Tongue (tissue), 2 donors: ENCODE measurements around the gene PHYHD1. TPM values are rescaled to one million over a fixed set of nuclear protein-coding genes. Genes with fewer than 3 reads are reported as not detected.
A peak's percentile ranks its signal among the peaks of the same experiment; 100 is the strongest.

Experiments used
- DNase-seq: peaks from one replicate; pipeline ENCODE4 v3.0.0-alpha.2; 2015
- total RNA-seq: library from RNA; depleted of rRNA; stranded (reverse); fragments of >200 nt; gene quantifications from one replicate; pipeline ENCODE4 v1.2.3, GENCODE V29; 2014

Gene PHYHD1
- total RNA-seq, 1 donor from 2014 or later: 26.0 TPM

- DNase-seq: no peak
These were observed 62.8 kb downstream of the PHYHD1 start for GRCh38 chr9:128983536-128983935.

GRCh38 chr9:128986671-128987070 lies 65.9 kb downstream of the PHYHD1 start:
- DNase-seq: no peak

- DNase-seq: peak; percentile 95
These were observed 67.0 kb downstream of the PHYHD1 start for GRCh38 chr9:128987805-128988204.

Other genes with a start within 250 kb of the PHYHD1 start
- gene SET, start 231.8 kb upstream of the PHYHD1 start, total RNA-seq: 307 TPM
- 5.9 TPM for gene PKN3, start 218.5 kb upstream of the PHYHD1 start, total RNA-seq
- 4.1 TPM for gene ZDHHC12, start 196.9 kb upstream of the PHYHD1 start, total RNA-seq
- gene ZER1, start 149.1 kb upstream of the PHYHD1 start, total RNA-seq: 56.1 TPM
- 22.9 TPM for gene TBC1D13, start 133.7 kb upstream of the PHYHD1 start, total RNA-seq
- 30.7 TPM for gene ENDOG, start 102.5 kb upstream of the PHYHD1 start, total RNA-seq
- gene SPOUT1, start 91.2 kb upstream of the PHYHD1 start, total RNA-seq: 17.1 TPM
- 7.3 TPM for gene KYAT1, start 39.0 kb upstream of the PHYHD1 start, total RNA-seq
- 25.8 TPM for gene LRRC8A, start 38.8 kb upstream of the PHYHD1 start, total RNA-seq
- 9.5 TPM for gene DOLK, start 26.6 kb downstream of the PHYHD1 start, total RNA-seq
- 47.6 TPM for gene NUP188, start 26.7 kb downstream of the PHYHD1 start, total RNA-seq
- 67.9 TPM for gene SH3GLB2, start 107.3 kb downstream of the PHYHD1 start, total RNA-seq
- gene MIGA2, start 115.6 kb downstream of the PHYHD1 start, total RNA-seq: 25.2 TPM
- gene DOLPP1, start 160.1 kb downstream of the PHYHD1 start, total RNA-seq: 9.9 TPM
- 51.5 TPM for gene CRAT, start 189.8 kb downstream of the PHYHD1 start, total RNA-seq
- 92.3 TPM for gene PTPA, start 190.4 kb downstream of the PHYHD1 start, total RNA-seq